ENCODE measurements around the gene KDM6A. TPM values are rescaled to one million over a fixed set of nuclear protein-coding genes. Genes with fewer than 3 reads are reported as not detected.
"Not testable (repeated sequence)": the region's sequence is repeated elsewhere in the genome, so short reads cannot be mapped to it uniquely, and the experiment has no call there.

The KDM6A gene
- 37.0 and 40.9 TPM in 2 replicates for total RNA-seq (2021)
- percentile 93 among the genes with signal in this experiment for Bru-seq, nascent RNA
- percentile 82 among the genes with signal in this experiment for BruChase-seq, experiment 1, labeled RNA remaining after a 2-hour chase
- percentile 80 among the genes with signal in this experiment for BruChase-seq, experiment 2, labeled RNA remaining after a 6-hour chase
- long read RNA-seq, full-length matches to known transcripts = 2 of 29 reads
- long read RNA-seq, partial matches to known transcripts = 15 of 29 reads
- long read RNA-seq, other reads (novel, unspliced or antisense) = 12 of 29 reads

GRCh38 chrX:44872821-44873414, at the start of gene KDM6A:
Gene KDM6A, plus strand, starts transcription at chrX:44873188. Its CDS starts 364 bp downstream, at chrX:44873552.
- ChIA-PET CTCF (interaction anchor here (0.7 kb wide), 1 partner anchor 199 kb away, joined by 5 read pairs; no protein-coding TSS in a partner anchor), POLR2A (ENCODE audit: low non-redundant PET) (interaction anchor here (0.6 to 1.0 kb wide), 3 partner anchors 10 to 92 kb away, joined by 3 to 31 read pairs (median 17); no protein-coding TSS in a partner anchor)
- H3K9me3 ChIP-seq (ENCODE audit: low read depth, low read length, poor library complexity, severe bottlenecking) = no peaks in the 10 kb centered on the region
- peaks cover 12% of the 10 kb centered on the region for H3K4me1 ChIP-seq (ENCODE audit: insufficient read depth, low read length, poor library complexity, severe bottlenecking)
- BruUV-seq (replicated peaks) = no TSS peak
- TF ChIP-seq EZH2 (IDR thresholded peaks at IDR 0.05; ENCODE audit: borderline replicate concordance, low read depth, low read length, poor library complexity, severe bottlenecking) (no peak), CTCF (conservative IDR thresholded peaks at IDR 0.05; ENCODE audit: low read depth, low read length) (no peak)
- peak within 1 kb of the TSS; percentile 98 for H3K27ac ChIP-seq (ENCODE audit: low read depth, low read length, poor library complexity, severe bottlenecking)
- intact Hi-C loops (cut with micrococcal nuclease; ENCODE audit: unreplicated experiment) = loop anchor here (5.0 to 10.0 kb wide), 2 partner anchors 199 to 328 kb away; partner anchors contain the start of gene FUNDC1
- peak; percentile 99 for DNase-seq (ENCODE audit: low spot score)
- H3K4me3 ChIP-seq (ENCODE audit: low read depth, low read length, poor library complexity, severe bottlenecking) = peak within 1 kb of the TSS; percentile 97
- peaks cover 5% of the 10 kb centered on the region for H3K36me3 ChIP-seq (ENCODE audit: insufficient read depth, low read length, poor library complexity, severe bottlenecking)
- no peaks in the 10 kb centered on the region for H3K27me3 ChIP-seq (replicated peaks; ENCODE audit: insufficient read depth, low read depth, low read length, poor library complexity)

- H3K9me3 ChIP-seq (ENCODE audit: low read depth, low read length, poor library complexity, severe bottlenecking); H3K36me3 ChIP-seq (ENCODE audit: insufficient read depth, low read length, poor library complexity, severe bottlenecking); H3K4me1 ChIP-seq (ENCODE audit: insufficient read depth, low read length, poor library complexity, severe bottlenecking); intact Hi-C loops (cut with micrococcal nuclease; ENCODE audit: unreplicated experiment); BruUV-seq (replicated peaks); H3K27me3 ChIP-seq (replicated peaks; ENCODE audit: insufficient read depth, low read depth, low read length, poor library complexity); H3K27ac ChIP-seq (ENCODE audit: low read depth, low read length, poor library complexity, severe bottlenecking); H3K4me3 ChIP-seq (ENCODE audit: low read depth, low read length, poor library complexity, severe bottlenecking); CTCF ChIA-PET; POLR2A ChIA-PET (ENCODE audit: low non-redundant PET); DNase-seq (ENCODE audit: low spot score): not testable (repeated sequence)
Measured at GRCh38 chrX:44823193-44823592, 49.8 kb upstream of the KDM6A start.

- POLR2A ChIA-PET (ENCODE audit: low non-redundant PET) = no interaction called here
- peak; percentile 65 for DNase-seq (ENCODE audit: low spot score)
- CTCF ChIA-PET = interaction anchor here (0.6 kb wide), 1 partner anchor 62 kb away, joined by 3 read pairs; no protein-coding TSS in a partner anchor
- H3K36me3 ChIP-seq (ENCODE audit: insufficient read depth, low read length, poor library complexity, severe bottlenecking) = no peaks in the 10 kb centered on the region
- H3K4me3 ChIP-seq (ENCODE audit: low read depth, low read length, poor library complexity, severe bottlenecking) = no peak overlapping the region
- no peaks in the 10 kb centered on the region for H3K4me1 ChIP-seq (ENCODE audit: insufficient read depth, low read length, poor library complexity, severe bottlenecking)
- BruUV-seq (replicated peaks) = no TSS peak
- no peaks in the 10 kb centered on the region for H3K9me3 ChIP-seq (ENCODE audit: low read depth, low read length, poor library complexity, severe bottlenecking)
- no peak for TF ChIP-seq CTCF (conservative IDR thresholded peaks at IDR 0.05; ENCODE audit: low read depth, low read length)
- no peak for TF ChIP-seq EZH2 (IDR thresholded peaks at IDR 0.05; ENCODE audit: borderline replicate concordance, low read depth, low read length, poor library complexity, severe bottlenecking)
- no peak overlapping the region for H3K27ac ChIP-seq (ENCODE audit: low read depth, low read length, poor library complexity, severe bottlenecking)
- no peaks in the 10 kb centered on the region for H3K27me3 ChIP-seq (replicated peaks; ENCODE audit: insufficient read depth, low read depth, low read length, poor library complexity)
- intact Hi-C loops (cut with micrococcal nuclease; ENCODE audit: unreplicated experiment) = no loop called here
Measured at GRCh38 chrX:44828008-44828605, 44.9 kb upstream of the KDM6A start.

All from A673 (cell line).